Measurements from ENCODE around the gene GPSM3. TPM values are rescaled to one million over a fixed set of nuclear protein-coding genes. Genes with fewer than 3 reads are reported as not detected.

The GPSM3 gene
- total and polyA plus RNA-seq, 2 of the 13 experiments (the other 11 are each of a cell fraction or from before 2014, with no cell fraction given) = 0.18 to 6.2 TPM

DNA sequence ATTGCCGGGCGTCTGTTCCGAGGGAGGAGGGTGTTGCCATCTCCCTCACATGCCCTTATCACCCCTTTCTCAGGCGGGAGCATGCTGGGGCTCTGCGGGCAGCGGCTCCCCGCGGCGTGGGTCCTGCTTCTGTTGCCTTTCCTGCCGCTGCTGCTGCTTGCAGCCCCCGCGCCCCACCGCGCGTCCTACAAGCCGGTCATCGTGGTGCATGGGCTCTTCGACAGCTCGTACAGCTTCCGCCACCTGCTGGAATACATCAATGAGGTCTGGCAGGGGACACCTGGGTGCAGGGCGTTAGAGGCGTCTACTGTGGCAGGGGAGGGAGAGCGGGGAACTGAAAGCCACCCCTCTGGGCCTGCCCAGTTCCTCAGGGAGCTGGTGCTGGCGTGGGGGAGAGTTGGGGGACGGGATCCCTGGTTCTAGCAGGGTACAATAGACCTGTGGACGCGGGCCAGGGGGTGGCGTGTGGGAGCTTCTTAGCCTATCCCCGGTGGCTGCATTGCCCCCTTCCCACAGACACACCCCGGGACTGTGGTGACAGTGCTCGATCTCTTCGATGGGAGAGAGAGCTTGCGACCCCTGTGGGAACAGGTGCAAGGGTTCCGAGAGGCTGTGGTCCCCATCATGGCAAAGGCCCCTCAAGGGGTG, 37.8 kb downstream of the GPSM3 start (continued):
- TF ChIP-seq ARHGAP35 (CRISPR knock-in tag; IDR thresholded peaks at IDR 0.05; ENCODE audit: borderline replicate concordance) (0 out of 2 replicates have a peak, but pooled peaks have one; percentile 36), ZNF564 (CRISPR knock-in tag; IDR thresholded peaks at IDR 0.05) (no peak), PAX8 (CRISPR knock-in tag; IDR thresholded peaks at IDR 0.05; ENCODE audit: borderline replicate concordance) (0 out of 2 replicates have a peak, but pooled peaks have one; percentile 52), ZNF354B (CRISPR knock-in tag; IDR thresholded peaks at IDR 0.05) (no peak), ZFYVE20 (CRISPR knock-in tag; IDR thresholded peaks at IDR 0.05; ENCODE audit: borderline replicate concordance, low read depth) (no peak), NPAS2 (CRISPR knock-in tag; IDR thresholded peaks at IDR 0.05; ENCODE audit: borderline replicate concordance) (no peak), ZNF782 (CRISPR knock-in tag; IDR thresholded peaks at IDR 0.05; ENCODE audit: borderline replicate concordance) (no peak; the same call in 1 of the 2 replicates), KAT7 (CRISPR knock-in tag; IDR thresholded peaks at IDR 0.05; ENCODE audit: borderline replicate concordance) (peak; percentile 83; the same call in 1 of the 2 replicates), NFIC (IDR thresholded peaks at IDR 0.05; ENCODE audit: low read length) (no peak)
- TF ChIP-seq, protein P1, sequence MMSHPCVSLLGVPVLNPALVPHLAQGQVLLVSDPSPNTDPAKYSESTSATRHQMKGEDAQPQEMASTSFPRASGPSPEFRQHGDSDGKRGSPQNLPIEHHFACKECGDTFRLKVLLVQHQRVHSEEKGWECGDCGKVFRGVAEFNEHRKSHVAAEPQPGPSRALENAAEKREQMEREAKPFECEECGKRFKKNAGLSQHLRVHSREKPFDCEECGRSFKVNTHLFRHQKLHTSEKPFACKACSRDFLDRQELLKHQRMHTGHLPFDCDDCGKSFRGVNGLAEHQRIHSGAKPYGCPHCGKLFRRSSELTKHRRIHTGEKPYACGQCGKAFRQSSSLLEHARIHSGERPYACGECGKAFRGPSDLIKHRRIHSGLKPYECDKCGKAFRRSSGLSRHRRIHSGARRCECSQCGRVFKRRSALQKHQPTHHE (CRISPR knock-in tag; IDR thresholded peaks at IDR 0.05; ENCODE audit: borderline replicate concordance) = no peak
- TF ChIP-seq, protein P2, sequence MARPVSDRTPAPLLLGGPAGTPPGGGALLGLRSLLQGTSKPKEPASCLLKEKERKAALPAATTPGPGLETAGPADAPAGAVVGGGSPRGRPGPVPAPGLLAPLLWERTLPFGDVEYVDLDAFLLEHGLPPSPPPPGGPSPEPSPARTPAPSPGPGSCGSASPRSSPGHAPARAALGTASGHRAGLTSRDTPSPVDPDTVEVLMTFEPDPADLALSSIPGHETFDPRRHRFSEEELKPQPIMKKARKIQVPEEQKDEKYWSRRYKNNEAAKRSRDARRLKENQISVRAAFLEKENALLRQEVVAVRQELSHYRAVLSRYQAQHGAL (CRISPR knock-in tag; IDR thresholded peaks at IDR 0.05; ENCODE audit: not compliant biosample characterization) = no peak
- TF ChIP-seq, protein P3, sequence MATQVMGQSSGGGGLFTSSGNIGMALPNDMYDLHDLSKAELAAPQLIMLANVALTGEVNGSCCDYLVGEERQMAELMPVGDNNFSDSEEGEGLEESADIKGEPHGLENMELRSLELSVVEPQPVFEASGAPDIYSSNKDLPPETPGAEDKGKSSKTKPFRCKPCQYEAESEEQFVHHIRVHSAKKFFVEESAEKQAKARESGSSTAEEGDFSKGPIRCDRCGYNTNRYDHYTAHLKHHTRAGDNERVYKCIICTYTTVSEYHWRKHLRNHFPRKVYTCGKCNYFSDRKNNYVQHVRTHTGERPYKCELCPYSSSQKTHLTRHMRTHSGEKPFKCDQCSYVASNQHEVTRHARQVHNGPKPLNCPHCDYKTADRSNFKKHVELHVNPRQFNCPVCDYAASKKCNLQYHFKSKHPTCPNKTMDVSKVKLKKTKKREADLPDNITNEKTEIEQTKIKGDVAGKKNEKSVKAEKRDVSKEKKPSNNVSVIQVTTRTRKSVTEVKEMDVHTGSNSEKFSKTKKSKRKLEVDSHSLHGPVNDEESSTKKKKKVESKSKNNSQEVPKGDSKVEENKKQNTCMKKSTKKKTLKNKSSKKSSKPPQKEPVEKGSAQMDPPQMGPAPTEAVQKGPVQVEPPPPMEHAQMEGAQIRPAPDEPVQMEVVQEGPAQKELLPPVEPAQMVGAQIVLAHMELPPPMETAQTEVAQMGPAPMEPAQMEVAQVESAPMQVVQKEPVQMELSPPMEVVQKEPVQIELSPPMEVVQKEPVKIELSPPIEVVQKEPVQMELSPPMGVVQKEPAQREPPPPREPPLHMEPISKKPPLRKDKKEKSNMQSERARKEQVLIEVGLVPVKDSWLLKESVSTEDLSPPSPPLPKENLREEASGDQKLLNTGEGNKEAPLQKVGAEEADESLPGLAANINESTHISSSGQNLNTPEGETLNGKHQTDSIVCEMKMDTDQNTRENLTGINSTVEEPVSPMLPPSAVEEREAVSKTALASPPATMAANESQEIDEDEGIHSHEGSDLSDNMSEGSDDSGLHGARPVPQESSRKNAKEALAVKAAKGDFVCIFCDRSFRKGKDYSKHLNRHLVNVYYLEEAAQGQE (IDR thresholded peaks at IDR 0.05; ENCODE audit: borderline replicate concordance in 1 of 2, low read depth in 1 of 2, low read length in 2 of 2) = no peak
- TF ChIP-seq, protein P4, sequence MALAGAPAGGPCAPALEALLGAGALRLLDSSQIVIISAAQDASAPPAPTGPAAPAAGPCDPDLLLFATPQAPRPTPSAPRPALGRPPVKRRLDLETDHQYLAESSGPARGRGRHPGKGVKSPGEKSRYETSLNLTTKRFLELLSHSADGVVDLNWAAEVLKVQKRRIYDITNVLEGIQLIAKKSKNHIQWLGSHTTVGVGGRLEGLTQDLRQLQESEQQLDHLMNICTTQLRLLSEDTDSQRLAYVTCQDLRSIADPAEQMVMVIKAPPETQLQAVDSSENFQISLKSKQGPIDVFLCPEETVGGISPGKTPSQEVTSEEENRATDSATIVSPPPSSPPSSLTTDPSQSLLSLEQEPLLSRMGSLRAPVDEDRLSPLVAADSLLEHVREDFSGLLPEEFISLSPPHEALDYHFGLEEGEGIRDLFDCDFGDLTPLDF (CRISPR knock-in tag; IDR thresholded peaks at IDR 0.05) = no peak
- TF ChIP-seq, protein P5, sequence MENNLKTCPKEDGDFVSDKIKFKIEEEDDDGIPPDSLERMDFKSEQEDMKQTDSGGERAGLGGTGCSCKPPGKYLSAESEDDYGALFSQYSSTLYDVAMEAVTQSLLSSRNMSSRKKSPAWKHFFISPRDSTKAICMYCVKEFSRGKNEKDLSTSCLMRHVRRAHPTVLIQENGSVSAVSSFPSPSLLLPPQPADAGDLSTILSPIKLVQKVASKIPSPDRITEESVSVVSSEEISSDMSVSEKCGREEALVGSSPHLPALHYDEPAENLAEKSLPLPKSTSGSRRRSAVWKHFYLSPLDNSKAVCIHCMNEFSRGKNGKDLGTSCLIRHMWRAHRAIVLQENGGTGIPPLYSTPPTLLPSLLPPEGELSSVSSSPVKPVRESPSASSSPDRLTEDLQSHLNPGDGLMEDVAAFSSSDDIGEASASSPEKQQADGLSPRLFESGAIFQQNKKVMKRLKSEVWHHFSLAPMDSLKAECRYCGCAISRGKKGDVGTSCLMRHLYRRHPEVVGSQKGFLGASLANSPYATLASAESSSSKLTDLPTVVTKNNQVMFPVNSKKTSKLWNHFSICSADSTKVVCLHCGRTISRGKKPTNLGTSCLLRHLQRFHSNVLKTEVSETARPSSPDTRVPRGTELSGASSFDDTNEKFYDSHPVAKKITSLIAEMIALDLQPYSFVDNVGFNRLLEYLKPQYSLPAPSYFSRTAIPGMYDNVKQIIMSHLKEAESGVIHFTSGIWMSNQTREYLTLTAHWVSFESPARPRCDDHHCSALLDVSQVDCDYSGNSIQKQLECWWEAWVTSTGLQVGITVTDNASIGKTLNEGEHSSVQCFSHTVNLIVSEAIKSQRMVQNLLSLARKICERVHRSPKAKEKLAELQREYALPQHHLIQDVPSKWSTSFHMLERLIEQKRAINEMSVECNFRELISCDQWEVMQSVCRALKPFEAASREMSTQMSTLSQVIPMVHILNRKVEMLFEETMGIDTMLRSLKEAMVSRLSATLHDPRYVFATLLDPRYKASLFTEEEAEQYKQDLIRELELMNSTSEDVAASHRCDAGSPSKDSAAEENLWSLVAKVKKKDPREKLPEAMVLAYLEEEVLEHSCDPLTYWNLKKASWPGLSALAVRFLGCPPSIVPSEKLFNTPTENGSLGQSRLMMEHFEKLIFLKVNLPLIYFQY (CRISPR knock-in tag; IDR thresholded peaks at IDR 0.05; ENCODE audit: borderline replicate concordance) = no peak
